ENCODE results near the gene MICALL2. TPM values are rescaled to one million over a fixed set of nuclear protein-coding genes. Genes with fewer than 3 reads are reported as not detected.

The MICALL2 gene
- total RNA-seq, 1 donor from 2014 or later = 8.1 TPM

DNA sequence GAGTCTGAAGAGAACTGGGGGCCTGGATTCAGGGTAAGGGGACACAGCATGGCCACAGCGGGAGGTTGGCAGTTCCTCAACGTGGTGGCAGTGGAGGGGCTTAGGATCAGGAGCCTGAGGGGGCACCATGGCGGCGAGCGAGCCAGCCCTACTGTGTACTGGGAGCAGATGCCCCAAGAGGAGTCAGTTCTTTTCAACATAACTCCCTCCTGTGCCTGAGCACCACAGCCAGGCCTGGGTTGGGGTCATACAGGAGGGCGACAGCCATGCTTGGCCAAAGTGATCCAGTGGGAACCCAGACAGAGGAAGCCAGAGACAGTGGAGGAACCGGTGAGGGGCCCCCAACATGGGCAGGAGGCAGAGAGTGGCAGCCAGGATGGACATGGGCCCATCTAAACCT, 65.8 kb downstream of the MICALL2 start:
- TF ChIP-seq, protein P1, sequence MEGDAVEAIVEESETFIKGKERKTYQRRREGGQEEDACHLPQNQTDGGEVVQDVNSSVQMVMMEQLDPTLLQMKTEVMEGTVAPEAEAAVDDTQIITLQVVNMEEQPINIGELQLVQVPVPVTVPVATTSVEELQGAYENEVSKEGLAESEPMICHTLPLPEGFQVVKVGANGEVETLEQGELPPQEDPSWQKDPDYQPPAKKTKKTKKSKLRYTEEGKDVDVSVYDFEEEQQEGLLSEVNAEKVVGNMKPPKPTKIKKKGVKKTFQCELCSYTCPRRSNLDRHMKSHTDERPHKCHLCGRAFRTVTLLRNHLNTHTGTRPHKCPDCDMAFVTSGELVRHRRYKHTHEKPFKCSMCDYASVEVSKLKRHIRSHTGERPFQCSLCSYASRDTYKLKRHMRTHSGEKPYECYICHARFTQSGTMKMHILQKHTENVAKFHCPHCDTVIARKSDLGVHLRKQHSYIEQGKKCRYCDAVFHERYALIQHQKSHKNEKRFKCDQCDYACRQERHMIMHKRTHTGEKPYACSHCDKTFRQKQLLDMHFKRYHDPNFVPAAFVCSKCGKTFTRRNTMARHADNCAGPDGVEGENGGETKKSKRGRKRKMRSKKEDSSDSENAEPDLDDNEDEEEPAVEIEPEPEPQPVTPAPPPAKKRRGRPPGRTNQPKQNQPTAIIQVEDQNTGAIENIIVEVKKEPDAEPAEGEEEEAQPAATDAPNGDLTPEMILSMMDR (conservative IDR thresholded peaks at IDR 0.05; ENCODE audit: low read depth, low read length) = no peak
- no peak for DNase-seq (ENCODE audit: low read depth)
- H3K4me3 ChIP-seq (ENCODE audit: low read depth, low read length) = no peak overlapping the region

GRCh38 chr7:1392556-1392955, 66.7 kb downstream of the MICALL2 start:
- TF ChIP-seq, protein P1 (conservative IDR thresholded peaks at IDR 0.05; ENCODE audit: low read depth, low read length) = no peak
- no peak for DNase-seq (ENCODE audit: low read depth)
- H3K4me3 ChIP-seq (ENCODE audit: low read depth, low read length) = no peak overlapping the region

DNA sequence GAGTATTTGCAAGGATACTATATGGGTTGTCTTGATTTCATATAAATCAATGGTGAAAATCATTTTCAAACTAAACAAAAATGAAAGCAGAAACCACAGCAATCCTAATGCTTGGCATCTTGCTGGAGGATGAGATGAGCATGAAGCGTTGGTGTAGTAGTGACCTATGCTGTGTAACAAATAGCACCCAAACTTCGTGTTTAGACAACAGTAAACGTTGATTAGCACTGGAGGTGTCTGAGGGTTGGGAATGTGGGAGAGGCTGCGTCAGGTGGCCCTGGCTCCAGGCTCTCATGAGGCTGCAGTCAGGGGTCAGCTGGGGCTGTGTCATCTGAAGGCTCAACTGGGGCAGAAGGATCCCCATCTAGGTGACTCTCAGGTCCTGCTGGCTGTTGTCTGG, 67.8 kb downstream of the MICALL2 start:
- TF ChIP-seq, protein P1 (conservative IDR thresholded peaks at IDR 0.05; ENCODE audit: low read depth, low read length) = no peak
- no peak for DNase-seq (ENCODE audit: low read depth)
- no peak overlapping the region for H3K4me3 ChIP-seq (ENCODE audit: low read depth, low read length)

GRCh38 chr7:1388703-1389335, 70.5 kb downstream of the MICALL2 start:
- TF ChIP-seq, protein P1 (conservative IDR thresholded peaks at IDR 0.05; ENCODE audit: low read depth, low read length) = no peak
- no peak overlapping the region for H3K4me3 ChIP-seq (ENCODE audit: low read depth, low read length)
- DNase-seq (ENCODE audit: low read depth) = no peak

DNA sequence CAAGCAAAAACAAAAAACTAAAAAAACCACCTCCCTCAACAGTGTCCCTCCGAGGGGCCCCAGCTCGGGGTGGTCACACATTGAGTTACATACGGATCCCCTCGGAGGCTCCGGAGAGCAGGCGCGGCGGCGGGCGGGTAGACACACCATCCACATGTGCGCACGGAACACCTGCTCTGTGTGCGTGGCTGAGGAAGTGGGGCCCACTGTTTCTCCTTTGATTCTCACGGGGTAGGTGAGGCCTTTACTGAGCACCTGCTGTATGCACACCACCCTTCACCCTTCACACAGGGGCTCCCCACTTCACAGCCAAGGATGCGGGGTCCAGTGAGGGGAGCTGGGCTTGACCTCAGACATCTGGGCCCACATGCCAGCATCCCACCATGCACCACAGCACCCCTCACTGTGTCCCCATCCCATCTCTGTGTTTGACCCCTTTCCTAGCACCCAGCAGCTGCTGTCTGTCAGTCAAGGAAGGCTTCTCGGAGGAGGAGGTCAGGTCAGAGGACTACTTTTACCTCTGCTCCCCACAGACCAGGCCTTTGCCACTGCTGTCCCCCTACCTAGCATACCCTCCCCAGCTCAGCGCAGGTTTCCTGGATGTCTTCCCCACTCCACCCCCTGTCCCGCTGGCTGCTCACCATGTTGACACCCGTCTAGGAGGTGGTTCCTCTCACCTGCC, 71.1 kb downstream of the MICALL2 start:
- no peak overlapping the region for H3K4me3 ChIP-seq (ENCODE audit: low read depth, low read length)
- TF ChIP-seq, protein P1 (conservative IDR thresholded peaks at IDR 0.05; ENCODE audit: low read depth, low read length) = no peak
- DNase-seq (ENCODE audit: low read depth) = no peak

GRCh38 chr7:1387261-1387660, 72.0 kb downstream of the MICALL2 start:
- H3K4me3 ChIP-seq (ENCODE audit: low read depth, low read length) = no peak overlapping the region
- TF ChIP-seq, protein P1 (conservative IDR thresholded peaks at IDR 0.05; ENCODE audit: low read depth, low read length) = no peak
- DNase-seq (ENCODE audit: low read depth) = no peak
